IMR-90 (cell line): ENCODE data around the gene MSI2. TPM values are rescaled to one million over a fixed set of nuclear protein-coding genes. Genes with fewer than 3 reads are reported as not detected.

Experiments used
- ATAC-seq: fragments of 200-7000 bp; cut with Tn5 transposase; 2 replicates; pipeline ENCODE4 v1.9.1; 2020; ENCODE audit warnings: low read depth, mild to moderate bottlenecking, moderate library complexity
- BruUV-seq: library from RNA; stranded (reverse); fragments of 400-500 nt; replicated peaks from 2 replicates; lab custom pipeline; 2021; lab: Mats Ljungman, UMichigan
- CTCF ChIA-PET: fragments of 300-600 bp; formaldehyde crosslinking; extraction: SDS; loops from one replicate; lab custom pipeline; 2021; ENCODE audit warnings: antibody characterized with exemption; lab: Yijun Ruan, JAX
- POLR2A ChIA-PET: fragments of 300-600 bp; sonication (Branson Sonifier 250); formaldehyde crosslinking; loops from one replicate; lab custom pipeline; 2022; ENCODE audit warnings: antibody characterized with exemption; ENCODE audit not compliant: unreplicated experiment; lab: Charles Lee
- DNase-seq: peaks from one replicate; pipeline ENCODE4 v3.0.0; 2013
- H2AFZ ChIP-seq: replicated peaks from 2 replicates; pipeline ENCODE3; 2013; ENCODE audit warnings: low read length, mild to moderate bottlenecking; ENCODE audit not compliant: poor library complexity
- H2AK5ac ChIP-seq: 2 replicates; pipeline ENCODE4 v1.6.1; 2013; ENCODE audit warnings: low read depth, low read length, inconsistent platforms
- H2AK9ac ChIP-seq: replicated peaks from 2 replicates; pipeline ENCODE3; 2013; ENCODE audit warnings: mild to moderate bottlenecking, low read depth, low read length, moderate library complexity; ENCODE audit not compliant: poor library complexity
- H2BK120ac ChIP-seq: 2 replicates; pipeline ENCODE4 v1.6.1; 2013; ENCODE audit warnings: low read depth, low read length, inconsistent platforms
- H2BK15ac ChIP-seq: 3 replicates; pipeline ENCODE4 v1.6.1; 2013; ENCODE audit warnings: low read depth, low read length, inconsistent platforms
- H2BK20ac ChIP-seq: 2 replicates; pipeline ENCODE4 v1.6.1; 2013; ENCODE audit warnings: low read depth, mild to moderate bottlenecking, inconsistent platforms, low read length, moderate library complexity
- H2BK5ac ChIP-seq: 2 replicates; pipeline ENCODE4 v1.6.1; 2013; ENCODE audit warnings: mild to moderate bottlenecking, low read depth, low read length, inconsistent platforms; ENCODE audit not compliant: poor library complexity, severe bottlenecking
- H3K14ac ChIP-seq: replicated peaks from 2 replicates; pipeline ENCODE4 v1.6.1; 2013; ENCODE audit warnings: low read depth, low read length, inconsistent platforms
- H3K18ac ChIP-seq: 2 replicates; pipeline ENCODE4 v1.6.1; 2013; ENCODE audit warnings: low read depth, low read length, control low read depth
- H3K23ac ChIP-seq: 2 replicates; pipeline ENCODE4 v1.6.1; 2013; ENCODE audit warnings: low read depth, low read length, inconsistent platforms
- H3K27ac ChIP-seq: 2 replicates; pipeline ENCODE4 v1.5.1; 2013; ENCODE audit warnings: mild to moderate bottlenecking, control low read depth, low read length; ENCODE audit not compliant: insufficient read depth
- H3K27me3 ChIP-seq: 2 replicates; pipeline ENCODE4 v1.6.1; 2013; ENCODE audit warnings: low read length; ENCODE audit not compliant: control insufficient read depth, insufficient read depth
- H3K36me3 ChIP-seq: 2 replicates; pipeline ENCODE4 v1.6.1; 2013; ENCODE audit warnings: low read length, mixed read lengths; ENCODE audit not compliant: control insufficient read depth, insufficient read depth
- H3K4ac ChIP-seq: 2 replicates; pipeline ENCODE4 v1.6.1; 2013; ENCODE audit warnings: low read depth, low read length, inconsistent platforms
- H3K4me1 ChIP-seq: 2 replicates; pipeline ENCODE4 v1.6.1; 2013; ENCODE audit warnings: low read length, mixed read lengths; ENCODE audit not compliant: control insufficient read depth, insufficient read depth
- H3K4me2 ChIP-seq: 2 replicates; pipeline ENCODE4 v1.6.1; 2013; ENCODE audit warnings: low read depth, mild to moderate bottlenecking, control low read depth, low read length, moderate library complexity
- H3K4me3 ChIP-seq: 2 replicates; pipeline ENCODE4 v1.5.1; 2013; ENCODE audit warnings: low read depth, mild to moderate bottlenecking, control low read depth, low read length, moderate library complexity; ENCODE audit not compliant: insufficient read depth
- H3K56ac ChIP-seq: 2 replicates; pipeline ENCODE4 v1.6.1; 2013; ENCODE audit warnings: low read length, inconsistent platforms; ENCODE audit not compliant: insufficient read depth; ENCODE audit errors: extremely low read depth
- H3K79me1 ChIP-seq, 2 experiments: 2 replicates each; pipeline ENCODE4 v1.6.1; 2013; ENCODE audit warnings: low read length in 2 of 2, inconsistent platforms in 1 of 2, low read depth in 1 of 2
- H3K9ac ChIP-seq: 2 replicates; pipeline ENCODE4 v1.6.1; 2013; ENCODE audit warnings: low read depth, low read length, control low read depth
- H3K9me1 ChIP-seq: 2 replicates; pipeline ENCODE4 v1.6.1; 2013; ENCODE audit warnings: low read length, inconsistent platforms; ENCODE audit not compliant: insufficient read depth
- H3K9me3 ChIP-seq: 2 replicates; pipeline ENCODE4 v1.6.1; 2013; ENCODE audit warnings: low read length; ENCODE audit not compliant: control insufficient read depth, insufficient read depth
- H4K20me1 ChIP-seq: 2 replicates; pipeline ENCODE4 v1.6.1; 2013; ENCODE audit warnings: low read length, inconsistent platforms; ENCODE audit not compliant: insufficient read depth
- H4K5ac ChIP-seq: 2 replicates; pipeline ENCODE4 v1.6.1; 2013; ENCODE audit warnings: mild to moderate bottlenecking, low read depth, low read length, control low read depth
- H4K8ac ChIP-seq, 2 experiments: 2 replicates each; pipeline ENCODE4 v1.6.1; 2013; ENCODE audit warnings: low read depth in 2 of 2, low read length in 2 of 2, control low read depth in 1 of 2, inconsistent platforms in 1 of 2
- H4K91ac ChIP-seq: 2 replicates; pipeline ENCODE4 v1.6.1; 2013; ENCODE audit warnings: low read depth, low read length, inconsistent platforms; ENCODE audit not compliant: insufficient read depth
- CEBPB ChIP-seq: IDR thresholded peaks from 2 replicates; pipeline ENCODE4 v1.6.1; 2012; ENCODE audit warnings: low read depth, low read length, improper control_type of control experiment
- MXI1 ChIP-seq: IDR thresholded peaks from 2 replicates; pipeline ENCODE4 v1.6.1; 2012; ENCODE audit warnings: low read depth, mild to moderate bottlenecking, low read length, moderate library complexity, borderline replicate concordance
- POLR2A ChIP-seq: IDR thresholded peaks from 2 replicates; pipeline ENCODE4 v1.6.1; 2012; ENCODE audit warnings: mild to moderate bottlenecking, low read depth, low read length
- RCOR1 ChIP-seq: IDR thresholded peaks from 2 replicates; pipeline ENCODE4 v1.6.1; 2012; ENCODE audit warnings: mild to moderate bottlenecking, low read length, improper control_type of control experiment; ENCODE audit not compliant: insufficient replicate concordance
- WGBS, 2 experiments: methylation state at CpG; one replicate each; pipeline versions ENCODE4 v1.1.5 to v1.1.7; 2013; ENCODE audit warnings: missing lambda C conversion rate in 2 of 2; ENCODE audit not compliant: insufficient read length in 1 of 2; ENCODE audit errors: extremely low coverage in 2 of 2; 5-methylcytosine and 5-hydroxymethylcytosine counted together
- dilution Hi-C: fragments of 300-500 bp; cut with HindIII; formaldehyde crosslinking; loops from one replicate; pipeline ENCODE4 v1.14.3; 2018; ENCODE audit warnings: low sequenced_read_pairs; ENCODE audit not compliant: unreplicated experiment
- in situ Hi-C: fragments of 300-500 bp; cut with MboI; formaldehyde crosslinking; loops from 3 replicates; pipeline ENCODE4 v1.14.3; 2019; ENCODE audit warnings: low sequenced_read_pairs, inconsistent platforms, mixed read lengths
- intact Hi-C: fragments of 100-400 bp; cut with micrococcal nuclease; formaldehyde crosslinking; loops from 2 replicates; pipeline ENCODE4 v1.10.0; 2022
- polyA plus RNA-seq, 3 experiments: library from polyadenylated mRNA; depleted of rRNA; stranded (reverse); fragments of >200 nt; gene quantifications; 2 replicates each; pipeline ENCODE4 v1.2.3, GENCODE V29; 2012; ENCODE audit warnings: low replicate concordance in 1 of 3
- total RNA-seq: library from RNA; depleted of rRNA; stranded (reverse); fragments of >200 nt; gene quantifications from 2 replicates; pipeline ENCODE4 v1.2.3, GENCODE V29; 2012
- TF ChIP-seq, protein P1 (sequence below): conservative IDR thresholded peaks from 2 replicates; pipeline ENCODE4 v1.5.1; 2012; ENCODE audit warnings: mild to moderate bottlenecking, low read depth, low read length, improper control_type of control experiment
- TF ChIP-seq, protein P2 (sequence below): fragments of 150-350 bp; IDR thresholded peaks from 2 replicates; pipeline ENCODE4 v1.6.1; 2017; ENCODE audit warnings: mild to moderate bottlenecking, antibody characterized with exemption, low read length, low read depth

The MSI2 gene
- total and polyA plus RNA-seq, 2 of the 4 experiments (the other 2 are of a cell fraction): 13.0 to 16.0 TPM

DNA sequence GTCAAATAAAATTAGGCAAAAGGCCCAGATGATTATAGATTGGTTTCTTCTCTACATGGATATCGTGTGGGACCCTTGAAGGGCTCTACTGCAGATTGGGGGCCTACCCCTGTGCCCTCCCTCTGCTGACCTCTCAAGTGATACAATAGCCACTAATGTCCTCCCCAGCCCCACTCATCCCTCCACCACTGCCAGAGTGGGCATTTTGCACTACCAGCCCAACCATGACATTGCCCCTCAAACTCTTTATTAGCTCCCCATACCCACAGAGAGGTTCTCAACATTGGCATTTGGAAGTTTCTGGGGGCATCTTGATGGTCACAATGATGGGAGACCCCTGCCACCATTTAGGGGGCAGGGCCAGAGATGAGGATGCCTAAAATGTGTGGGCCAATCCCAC is 446.9 kb downstream of the MSI2 start:
- no peak overlapping the region for H3K4me2 ChIP-seq
- H3K56ac ChIP-seq: no peak overlapping the region
- no peak overlapping the region for H3K4ac ChIP-seq
- no peak overlapping the region for H2BK20ac ChIP-seq
- DNase-seq: no peak
- H2AFZ ChIP-seq: no peak overlapping the region
- BruUV-seq: no TSS peak
- no peaks in the 10 kb centered on the region for H3K36me3 ChIP-seq
- H3K27ac ChIP-seq: no peak overlapping the region
- WGBS, 2 experiments: no CpG with 5 or more reads among the region's 1 CpG
- in situ Hi-C loops (no loop called here), intact Hi-C loops (no loop called here), dilution Hi-C loops (no loop called here)
- no peak overlapping the region for H3K23ac ChIP-seq
- no peak overlapping the region for H2BK120ac ChIP-seq
- no peaks in the 10 kb centered on the region for H3K9me3 ChIP-seq
- H2AK9ac ChIP-seq: no peak overlapping the region
- H4K8ac ChIP-seq: no peak overlapping the region
- H2BK15ac ChIP-seq: no peak overlapping the region
- H3K18ac ChIP-seq: no peak overlapping the region
- peaks cover 37% of the 10 kb centered on the region for H3K27me3 ChIP-seq
- no peak for ATAC-seq
- H3K4me1 ChIP-seq: no peaks in the 10 kb centered on the region
- ChIA-PET CTCF (no interaction called here), POLR2A (no interaction called here)
- no peaks in the 10 kb centered on the region for H4K20me1 ChIP-seq
- H3K9ac ChIP-seq: no peak overlapping the region
- H3K9me1 ChIP-seq: no peaks in the 10 kb centered on the region
- no peak overlapping the region for H2AK5ac ChIP-seq
- H4K91ac ChIP-seq: no peak overlapping the region
- H4K5ac ChIP-seq: no peak overlapping the region
- TF ChIP-seq, protein P1, sequence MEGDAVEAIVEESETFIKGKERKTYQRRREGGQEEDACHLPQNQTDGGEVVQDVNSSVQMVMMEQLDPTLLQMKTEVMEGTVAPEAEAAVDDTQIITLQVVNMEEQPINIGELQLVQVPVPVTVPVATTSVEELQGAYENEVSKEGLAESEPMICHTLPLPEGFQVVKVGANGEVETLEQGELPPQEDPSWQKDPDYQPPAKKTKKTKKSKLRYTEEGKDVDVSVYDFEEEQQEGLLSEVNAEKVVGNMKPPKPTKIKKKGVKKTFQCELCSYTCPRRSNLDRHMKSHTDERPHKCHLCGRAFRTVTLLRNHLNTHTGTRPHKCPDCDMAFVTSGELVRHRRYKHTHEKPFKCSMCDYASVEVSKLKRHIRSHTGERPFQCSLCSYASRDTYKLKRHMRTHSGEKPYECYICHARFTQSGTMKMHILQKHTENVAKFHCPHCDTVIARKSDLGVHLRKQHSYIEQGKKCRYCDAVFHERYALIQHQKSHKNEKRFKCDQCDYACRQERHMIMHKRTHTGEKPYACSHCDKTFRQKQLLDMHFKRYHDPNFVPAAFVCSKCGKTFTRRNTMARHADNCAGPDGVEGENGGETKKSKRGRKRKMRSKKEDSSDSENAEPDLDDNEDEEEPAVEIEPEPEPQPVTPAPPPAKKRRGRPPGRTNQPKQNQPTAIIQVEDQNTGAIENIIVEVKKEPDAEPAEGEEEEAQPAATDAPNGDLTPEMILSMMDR: no peak
- TF ChIP-seq POLR2A (no peak), MXI1 (no peak), RCOR1 (no peak), CEBPB (no peak)
- TF ChIP-seq, protein P2, sequence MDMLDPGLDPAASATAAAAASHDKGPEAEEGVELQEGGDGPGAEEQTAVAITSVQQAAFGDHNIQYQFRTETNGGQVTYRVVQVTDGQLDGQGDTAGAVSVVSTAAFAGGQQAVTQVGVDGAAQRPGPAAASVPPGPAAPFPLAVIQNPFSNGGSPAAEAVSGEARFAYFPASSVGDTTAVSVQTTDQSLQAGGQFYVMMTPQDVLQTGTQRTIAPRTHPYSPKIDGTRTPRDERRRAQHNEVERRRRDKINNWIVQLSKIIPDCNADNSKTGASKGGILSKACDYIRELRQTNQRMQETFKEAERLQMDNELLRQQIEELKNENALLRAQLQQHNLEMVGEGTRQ: no peak
- no peak overlapping the region for H3K4me3 ChIP-seq
- no peak overlapping the region for H3K14ac ChIP-seq
- no peaks in the 10 kb centered on the region for H3K79me1 ChIP-seq
- H2BK5ac ChIP-seq: no peak overlapping the region
